Epithelial cell of proximal tubule (primary cell): ENCODE results near the gene DNAJC6. TPM values are rescaled to one million over a fixed set of nuclear protein-coding genes. Genes with fewer than 3 reads are reported as not detected.
"Not testable (repeated sequence)": the region's sequence is repeated elsewhere in the genome, so short reads cannot be mapped to it uniquely, and the experiment has no call there.

Source experiments
- DNase-seq: peaks from one replicate; pipeline ENCODE4 v3.0.0-alpha.2; 2011; ENCODE audit warnings: low read depth
- H3K4me3 ChIP-seq: 2 replicates; pipeline ENCODE4 v1.5.1; 2011; ENCODE audit warnings: low read depth, mild to moderate bottlenecking, low read length
- CTCF ChIP-seq: conservative IDR thresholded peaks from 2 replicates; pipeline ENCODE4 v1.5.1; 2012; ENCODE audit warnings: low read depth, mild to moderate bottlenecking, low read length
- total RNA-seq: library from RNA; depleted of rRNA; stranded (reverse); fragments of >200 nt; gene quantifications from 2 replicates; pipeline ENCODE4 v1.2.3, GENCODE V29; 2015

DNAJC6 gene
- total RNA-seq, 1 donor from 2014 or later = 6.9 TPM

- DNase-seq = no peak
- no peak overlapping the region for H3K4me3 ChIP-seq
- no peak for TF ChIP-seq CTCF
Measured at GRCh38 chr1:65277605-65278347, 31.6 kb upstream of the DNAJC6 start.

DNA sequence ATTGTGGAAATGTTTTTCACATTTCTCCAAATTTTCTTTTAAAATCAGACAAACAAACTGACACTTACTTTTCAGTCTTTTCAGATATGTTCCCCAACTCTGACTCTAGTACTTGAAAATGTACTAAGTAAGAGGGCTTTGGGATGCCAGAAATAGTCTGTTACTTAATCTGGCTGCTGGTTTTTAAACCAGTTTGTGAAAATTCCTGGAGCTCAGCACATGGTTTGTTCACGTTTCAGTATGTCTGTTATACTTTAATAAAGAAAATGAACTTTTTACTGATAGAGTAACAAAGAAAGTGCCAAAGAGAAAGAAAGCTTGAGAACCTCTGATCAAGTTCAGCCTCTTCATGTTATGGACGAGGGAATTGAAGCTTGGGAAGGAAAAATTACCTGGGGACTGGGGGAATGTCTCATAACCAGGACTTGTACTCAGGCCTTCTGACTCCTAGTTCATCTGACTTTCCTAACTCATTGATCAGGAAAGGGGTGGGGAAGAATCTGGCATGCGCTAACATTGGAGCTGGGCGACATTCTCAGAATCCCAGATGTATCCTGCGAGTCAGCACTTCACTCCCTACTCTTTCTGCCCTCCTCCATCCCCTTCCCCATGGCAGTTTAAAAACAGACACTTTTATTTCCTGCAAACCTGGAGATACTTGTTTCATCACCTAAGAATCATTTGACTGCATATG, 30.8 kb upstream of the DNAJC6 start:
- H3K4me3 ChIP-seq = no peak overlapping the region
- no peak for DNase-seq
- no peak for TF ChIP-seq CTCF

GRCh38 chr1:65279070-65279779, 30.1 kb upstream of the DNAJC6 start:
- H3K4me3 ChIP-seq = no peak overlapping the region
- DNase-seq = no peak
- TF ChIP-seq CTCF = no peak

DNA sequence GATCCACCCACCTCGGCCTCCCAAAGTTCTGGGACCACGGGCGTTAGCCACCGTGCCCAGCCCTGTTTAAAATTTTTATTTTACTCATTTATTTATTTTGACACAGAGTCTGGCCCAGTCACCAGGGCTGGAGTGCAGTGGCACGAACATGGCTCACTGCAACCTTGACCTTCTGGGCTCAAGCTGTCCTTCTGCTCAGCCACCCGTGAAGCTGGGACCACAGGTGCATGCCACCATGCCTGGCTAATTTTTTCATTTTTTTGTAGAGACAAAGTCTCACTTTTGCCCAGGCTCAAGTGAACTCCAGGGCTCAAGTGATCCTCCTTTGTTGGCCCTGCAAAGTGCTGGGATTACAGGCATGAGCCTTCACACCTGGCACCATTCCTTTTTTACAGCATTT, 27.5 kb upstream of the DNAJC6 start:
- DNase-seq = no peak
- TF ChIP-seq CTCF = no peak
- H3K4me3 ChIP-seq = no peak overlapping the region

GRCh38 chr1:65284229-65284628, 25.1 kb upstream of the DNAJC6 start:
- TF ChIP-seq CTCF = no peak
- DNase-seq = no peak
- H3K4me3 ChIP-seq = no peak overlapping the region

GRCh38 chr1:65289449-65289848, 19.9 kb upstream of the DNAJC6 start:
- no peak overlapping the region for H3K4me3 ChIP-seq
- no peak for DNase-seq
- TF ChIP-seq CTCF = no peak

GRCh38 chr1:65291818-65292217, 17.5 kb upstream of the DNAJC6 start:
- not testable (repeated sequence) for H3K4me3 ChIP-seq, DNase-seq
